CD4-positive, alpha-beta T cell (primary cell): Measurements from ENCODE around the gene CTAGE4. TPM values are rescaled to one million over a fixed set of nuclear protein-coding genes. Genes with fewer than 3 reads are reported as not detected.
"Not testable (repeated sequence)": the region's sequence is repeated elsewhere in the genome, so short reads cannot be mapped to it uniquely, and the experiment has no call there.

Experiments
- ATAC-seq: fragments of 200-7000 bp; cut with Tn5 transposase; one replicate; pipeline ENCODE4 v1.10.0; 2022; ENCODE audit warnings: mild to moderate bottlenecking; ENCODE audit not compliant: poor library complexity
- CTCF ChIA-PET: fragments of 350-600 bp; sonication (Branson Sonifier 250); formaldehyde crosslinking; loops from one replicate; lab custom pipeline; 2021; ENCODE audit warnings: antibody characterized with exemption, inconsistent platforms; lab: Charles Lee
- POLR2A ChIA-PET: fragments of 350-600 bp; sonication (Branson Sonifier 250); formaldehyde crosslinking; loops from one replicate; lab custom pipeline; 2021; ENCODE audit warnings: antibody characterized with exemption, inconsistent platforms; lab: Charles Lee
- DNase-seq, 14 experiments: peaks; one replicate each; pipeline ENCODE4 v3.0.0-alpha.2; 2013 to 2020; ENCODE audit warnings: mixed read lengths in 2 of 14
- H3K27ac ChIP-seq, 2 donors: one replicate each; pipeline versions ENCODE4 v1.5.1 to v1.7.0; 2013; ENCODE audit warnings: low read length in 2 of 2, low read depth in 1 of 2, mild to moderate bottlenecking in 1 of 2
- H3K27me3 ChIP-seq, 2 experiments: 1 replicate in 1 of 2; 2 replicates in 1 of 2; pipeline versions ENCODE4 v1.6.1 to v1.7.0; 2013; ENCODE audit warnings: low read length in 2 of 2, control low read depth in 1 of 2, mild to moderate bottlenecking in 1 of 2, moderate library complexity in 1 of 2; ENCODE audit not compliant: insufficient read depth in 2 of 2, control insufficient read depth in 1 of 2
- H3K36me3 ChIP-seq: one replicate; pipeline ENCODE4 v1.6.1; 2013; ENCODE audit warnings: low read length, control low read depth; ENCODE audit not compliant: insufficient read depth
- H3K4me1 ChIP-seq: one replicate; pipeline ENCODE4 v1.6.1; 2013; ENCODE audit warnings: low read length, control low read depth; ENCODE audit not compliant: insufficient read depth
- H3K4me3 ChIP-seq: one replicate; pipeline ENCODE4 v1.5.1; 2013; ENCODE audit warnings: mild to moderate bottlenecking, low read length, moderate library complexity
- H3K9me3 ChIP-seq, 2 experiments: 1 replicate in 1 of 2; 2 replicates in 1 of 2; pipeline versions ENCODE4 v1.6.1 to v1.7.0; 2013; ENCODE audit warnings: low read length in 2 of 2, mild to moderate bottlenecking in 2 of 2, control low read depth in 1 of 2, moderate library complexity in 1 of 2; ENCODE audit not compliant: control insufficient read depth in 1 of 2, insufficient read depth in 1 of 2
- H3K27ac Mint-ChIP-seq: one replicate; pipeline ENCODE4 v1.8.0; 2020; ENCODE audit warnings: mixed read lengths
- H3K27me3 Mint-ChIP-seq: one replicate; pipeline ENCODE4 v1.8.0; 2021; ENCODE audit warnings: mixed read lengths
- H3K36me3 Mint-ChIP-seq: one replicate; pipeline ENCODE4 v1.8.0; 2021; ENCODE audit warnings: low read depth, mixed read lengths
- H3K4me1 Mint-ChIP-seq: one replicate; pipeline ENCODE4 v1.8.0; 2021; ENCODE audit warnings: low read depth, mixed read lengths
- H3K4me3 Mint-ChIP-seq: one replicate; pipeline ENCODE4 v1.8.0; 2020; ENCODE audit warnings: mild to moderate bottlenecking, mixed read lengths
- H3K9me3 Mint-ChIP-seq: one replicate; pipeline ENCODE4 v1.8.0; 2020; ENCODE audit warnings: mixed read lengths
- intact Hi-C, 2 experiments: fragments of 100-400 bp; cut with DNase I in 1 of 2; cut with micrococcal nuclease in 1 of 2; formaldehyde crosslinking; loops; one replicate each; pipeline versions ENCODE4 v1.15.1 to v1.9.0; 2023 to 2025; cut with DNase I, micrococcal nuclease
- total RNA-seq, 174 experiments: library from RNA in 2 of 174; stranded (reverse) in 2 of 174; gene quantifications; one replicate each; pipeline ENCODE4 v1.2.3 and lab custom pipeline; 2021 to 2026
- TF ChIP-seq, protein P1 (sequence below): fragments of 200-600 bp; IDR thresholded peaks from one replicate; pipeline ENCODE4 v1.8.0; 2022; ENCODE audit warnings: antibody characterized with exemption, mild to moderate bottlenecking

Gene CTAGE4
- total RNA-seq, 2 experiments from 2014 or later: 0.95 to 1.2 TPM

DNA sequence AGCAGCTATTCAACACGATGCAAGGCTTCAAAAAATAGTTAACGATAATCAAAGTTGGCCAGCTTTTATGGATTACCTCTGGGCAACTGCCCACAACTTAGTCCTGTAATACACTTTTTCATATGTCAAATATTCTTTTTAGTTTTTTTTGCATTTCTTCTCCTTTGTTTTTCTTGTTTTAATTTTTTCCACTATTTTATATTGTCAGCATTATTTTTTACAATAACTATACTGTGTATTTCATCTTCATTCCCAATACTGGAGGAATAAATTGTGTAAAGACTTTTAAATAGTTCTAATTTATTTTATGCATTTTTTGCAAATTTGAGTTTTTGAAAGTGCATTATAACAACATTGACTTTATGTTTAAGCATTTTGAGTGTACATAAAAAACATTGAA lies 18.5 kb upstream of the CTAGE4 start:
- TF ChIP-seq, protein P1, sequence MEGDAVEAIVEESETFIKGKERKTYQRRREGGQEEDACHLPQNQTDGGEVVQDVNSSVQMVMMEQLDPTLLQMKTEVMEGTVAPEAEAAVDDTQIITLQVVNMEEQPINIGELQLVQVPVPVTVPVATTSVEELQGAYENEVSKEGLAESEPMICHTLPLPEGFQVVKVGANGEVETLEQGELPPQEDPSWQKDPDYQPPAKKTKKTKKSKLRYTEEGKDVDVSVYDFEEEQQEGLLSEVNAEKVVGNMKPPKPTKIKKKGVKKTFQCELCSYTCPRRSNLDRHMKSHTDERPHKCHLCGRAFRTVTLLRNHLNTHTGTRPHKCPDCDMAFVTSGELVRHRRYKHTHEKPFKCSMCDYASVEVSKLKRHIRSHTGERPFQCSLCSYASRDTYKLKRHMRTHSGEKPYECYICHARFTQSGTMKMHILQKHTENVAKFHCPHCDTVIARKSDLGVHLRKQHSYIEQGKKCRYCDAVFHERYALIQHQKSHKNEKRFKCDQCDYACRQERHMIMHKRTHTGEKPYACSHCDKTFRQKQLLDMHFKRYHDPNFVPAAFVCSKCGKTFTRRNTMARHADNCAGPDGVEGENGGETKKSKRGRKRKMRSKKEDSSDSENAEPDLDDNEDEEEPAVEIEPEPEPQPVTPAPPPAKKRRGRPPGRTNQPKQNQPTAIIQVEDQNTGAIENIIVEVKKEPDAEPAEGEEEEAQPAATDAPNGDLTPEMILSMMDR: no peak
- Histone ChIP-seq H3K36me3 (no peaks in the 10 kb centered on the region), H3K4me3 (no peak overlapping the region), H3K27me3 (no peaks in the 10 kb centered on the region), H3K9me3 (no peaks in the 10 kb centered on the region), H3K4me1 (no peaks in the 10 kb centered on the region), H3K27ac (no peak overlapping the region)
- Mint-ChIP-seq H3K9me3 (no peaks in the 10 kb centered on the region), H3K27me3 (peaks cover 23% of the 10 kb centered on the region), H3K27ac (no peak overlapping the region), H3K4me3 (no peak overlapping the region), H3K4me1 (no peaks in the 10 kb centered on the region), H3K36me3 (no peaks in the 10 kb centered on the region)
- POLR2A ChIA-PET: no interaction called here
- ATAC-seq (no peak), DNase-seq (no peak)
- intact Hi-C loops: no loop called here
- CTCF ChIA-PET: no interaction called here

DNA sequence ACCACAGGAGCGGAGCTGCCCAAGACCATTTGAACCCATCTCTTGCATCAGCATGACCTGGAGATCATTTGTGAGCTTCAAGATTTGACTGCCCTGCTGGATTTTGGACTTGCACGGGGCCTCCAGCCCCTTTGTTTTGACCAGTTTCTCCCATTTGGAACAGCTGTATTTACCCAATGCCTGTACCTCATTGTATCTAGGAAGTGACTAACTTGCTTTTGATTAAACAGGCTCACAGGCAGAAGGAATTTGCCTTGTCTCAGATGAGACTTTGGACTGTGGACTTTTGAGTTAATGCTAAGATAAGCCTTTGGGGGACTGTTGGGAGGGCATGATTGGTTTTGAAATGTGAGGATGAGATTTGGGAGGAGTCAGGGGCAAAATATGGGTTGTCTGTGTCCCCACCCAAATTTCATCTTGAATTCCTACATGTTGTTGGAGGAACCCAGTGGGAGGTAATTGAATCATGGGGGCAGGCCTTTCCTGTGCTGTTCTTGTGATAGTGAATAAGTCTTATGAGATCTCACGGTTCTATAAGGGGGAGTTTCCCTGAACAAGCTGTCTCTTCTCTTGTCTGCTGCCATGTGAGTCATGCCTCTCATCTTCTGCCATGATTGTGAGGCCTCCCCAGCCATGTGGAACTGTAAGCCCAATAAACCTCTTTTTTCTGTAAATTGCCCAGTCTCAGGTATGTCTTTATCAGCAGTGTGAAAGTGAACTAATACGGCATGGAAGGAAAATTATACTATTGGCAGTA lies 11.5 kb upstream of the CTAGE4 start:
- CTCF ChIA-PET, H3K36me3 Mint-ChIP-seq, H3K27ac Mint-ChIP-seq, H3K4me1 ChIP-seq, H3K27ac ChIP-seq, H3K9me3 ChIP-seq, H3K4me3 ChIP-seq, DNase-seq, H3K4me1 Mint-ChIP-seq, ATAC-seq, H3K4me3 Mint-ChIP-seq, intact Hi-C loops, POLR2A ChIA-PET, H3K27me3 Mint-ChIP-seq, H3K27me3 ChIP-seq, H3K9me3 Mint-ChIP-seq, H3K36me3 ChIP-seq: not testable (repeated sequence)

DNA sequence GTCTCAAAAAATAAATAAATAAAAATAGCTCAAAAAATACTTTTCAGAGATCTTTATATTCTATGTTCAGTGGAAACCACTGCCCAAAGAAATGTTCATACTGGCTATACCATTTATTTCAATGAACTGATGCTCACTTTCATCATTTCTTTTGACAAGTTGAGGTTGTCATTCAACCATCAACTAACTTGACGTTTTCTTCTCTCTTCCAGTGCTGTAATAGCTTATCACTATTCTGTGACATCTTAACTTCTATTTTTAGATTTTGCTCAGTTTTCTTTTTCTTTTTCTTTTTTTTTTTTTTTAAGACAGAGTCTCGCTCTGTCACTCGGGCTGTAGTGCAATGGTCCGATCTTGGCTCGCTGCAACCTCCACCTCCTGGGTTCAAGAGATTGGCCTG lies 8.7 kb upstream of the CTAGE4 start:
- Mint-ChIP-seq H3K36me3 (no peaks in the 10 kb centered on the region), H3K27ac (no peak overlapping the region), H3K4me3 (no peak overlapping the region), H3K27me3 (peaks cover 11% of the 10 kb centered on the region), H3K4me1 (no peaks in the 10 kb centered on the region), H3K9me3 (peaks cover 3% of the 10 kb centered on the region)
- no peak for ATAC-seq
- intact Hi-C loops: loop anchor here (5.0 kb wide), 1 partner anchor 218 kb away; no protein-coding TSS in a partner anchor
- ChIA-PET POLR2A (no interaction called here), CTCF (no interaction called here)
- H3K27ac ChIP-seq: no peak overlapping the region
- H3K4me1 ChIP-seq: no peaks in the 10 kb centered on the region
- H3K9me3 ChIP-seq: peaks cover 0 to 7% of the 10 kb centered on the region in 2 experiments
- DNase-seq: no peak
- H3K36me3 ChIP-seq: no peaks in the 10 kb centered on the region
- H3K4me3 ChIP-seq: no peak overlapping the region
- no peaks in the 10 kb centered on the region for H3K27me3 ChIP-seq
- TF ChIP-seq, protein P1: no peak
